A673 (cell line): Measurements from ENCODE around the gene CDADC1. TPM values are rescaled to one million over a fixed set of nuclear protein-coding genes. Genes with fewer than 3 reads are reported as not detected.

Experiments
- BruUV-seq: library from RNA; stranded (reverse); fragments of 400-500 nt; replicated peaks from 2 replicates; lab custom pipeline; 2021; lab: Mats Ljungman, UMichigan
- CTCF ChIA-PET: fragments of 300-600 bp; sonication (Branson Sonifier 250); formaldehyde crosslinking; loops from one replicate; lab custom pipeline; 2022; ENCODE audit warnings: antibody characterized with exemption; lab: Charles Lee
- POLR2A ChIA-PET: fragments of 300-600 bp; sonication (Branson Sonifier 250); formaldehyde crosslinking; loops from one replicate; lab custom pipeline; 2022; ENCODE audit warnings: antibody characterized with exemption; ENCODE audit not compliant: low non-redundant PET; lab: Charles Lee
- DNase-seq: peaks from one replicate; pipeline ENCODE4 v3.0.0-alpha.2; 2015; ENCODE audit warnings: low spot score
- H3K27ac ChIP-seq: fragments of 200-600 bp; sonication (generic); 2 replicates; pipeline ENCODE4 v1.5.1; 2016; ENCODE audit warnings: mixed run types, low read depth, mild to moderate bottlenecking, mixed read lengths, antibody characterized with exemption, low read length; ENCODE audit not compliant: poor library complexity, severe bottlenecking
- H3K27me3 ChIP-seq: fragments of 200-600 bp; sonication (generic); replicated peaks from 2 replicates; pipeline ENCODE4 v1.6.1; 2017; ENCODE audit warnings: mixed run types, low read depth, mild to moderate bottlenecking, mixed read lengths, antibody characterized with exemption, low read length; ENCODE audit not compliant: insufficient read depth, poor library complexity
- H3K36me3 ChIP-seq: fragments of 200-600 bp; sonication (generic); 2 replicates; pipeline ENCODE4 v1.6.1; 2016; ENCODE audit warnings: mixed run types, mild to moderate bottlenecking, mixed read lengths, antibody characterized with exemption, low read length; ENCODE audit not compliant: insufficient read depth, poor library complexity, severe bottlenecking
- H3K4me1 ChIP-seq: fragments of 200-600 bp; sonication (generic); 2 replicates; pipeline ENCODE4 v1.6.1; 2017; ENCODE audit warnings: mixed run types, mild to moderate bottlenecking, mixed read lengths, antibody characterized with exemption, low read length; ENCODE audit not compliant: insufficient read depth, poor library complexity, severe bottlenecking
- H3K4me3 ChIP-seq: fragments of 200-600 bp; sonication (generic); 2 replicates; pipeline ENCODE4 v1.5.1; 2016; ENCODE audit warnings: low read depth, mixed run types, mild to moderate bottlenecking, mixed read lengths, low read length; ENCODE audit not compliant: poor library complexity, severe bottlenecking
- H3K9me3 ChIP-seq: fragments of 200-600 bp; sonication (generic); 2 replicates; pipeline ENCODE4 v1.6.1; 2016; ENCODE audit warnings: mixed run types, low read depth, mild to moderate bottlenecking, mixed read lengths, antibody characterized with exemption, low read length; ENCODE audit not compliant: poor library complexity, severe bottlenecking
- EZH2 ChIP-seq: fragments of 200-600 bp; sonication (generic); IDR thresholded peaks from 2 replicates; pipeline ENCODE4 v1.6.1; 2017; ENCODE audit warnings: borderline replicate concordance, low read depth, mild to moderate bottlenecking, mixed read lengths, antibody characterized with exemption, low read length; ENCODE audit not compliant: poor library complexity, severe bottlenecking
- intact Hi-C: fragments of 100-400 bp; cut with micrococcal nuclease; formaldehyde crosslinking; loops from one replicate; pipeline ENCODE4 v1.10.0; 2022; ENCODE audit not compliant: unreplicated experiment
- total RNA-seq: library from RNA; stranded (reverse); gene quantifications from 2 replicates; pipeline ENCODE4 v1.2.3, GENCODE V29; 2021
- TF ChIP-seq, protein P1 (sequence below): fragments of 300-800, 200-600 bp; sonication (generic); conservative IDR thresholded peaks from 2 replicates; pipeline ENCODE4 v1.5.1; 2017; ENCODE audit warnings: low read depth, mild to moderate bottlenecking, antibody characterized with exemption, low read length, moderate library complexity, mixed read lengths

CDADC1 gene
- total RNA-seq, 1 experiment from 2014 or later: 19.2 TPM

DNA sequence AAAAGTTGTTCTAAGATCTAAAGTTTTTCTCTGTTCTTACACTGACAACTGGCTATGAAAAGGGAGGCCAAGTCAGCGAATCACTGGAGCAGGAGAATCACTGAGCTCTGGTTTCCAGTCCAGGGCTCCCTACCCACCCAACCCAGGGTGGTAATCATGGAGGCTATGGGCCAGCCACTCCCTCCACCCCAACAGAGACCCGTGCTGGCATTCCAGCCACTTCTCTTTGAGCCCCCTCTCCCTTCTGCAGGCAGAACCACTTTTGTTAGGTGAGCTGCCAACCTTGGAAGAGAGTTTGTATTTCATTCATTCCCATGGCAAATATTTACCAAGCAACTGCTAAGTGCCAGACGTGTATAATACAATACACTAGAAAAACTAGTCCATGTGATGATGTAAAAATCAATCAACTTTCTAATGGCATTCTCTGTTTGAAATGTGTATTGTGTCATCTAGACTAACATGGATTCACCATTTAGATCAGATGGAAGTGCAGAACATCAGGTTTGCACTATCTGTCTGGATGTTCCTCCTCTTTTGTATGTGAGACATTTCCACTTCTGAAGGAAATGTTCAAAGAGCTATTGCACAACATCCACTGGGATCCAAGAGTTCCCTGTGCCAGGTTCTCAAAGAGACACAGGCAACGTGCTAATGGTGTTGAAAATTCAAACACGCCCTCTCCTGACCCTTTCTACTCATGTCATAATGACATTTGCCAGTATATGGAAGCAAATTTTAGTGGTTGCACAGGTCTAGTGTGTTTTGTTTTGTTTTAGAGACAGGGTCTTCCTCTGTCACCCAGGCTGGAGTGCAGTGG, 22.3 kb upstream of the CDADC1 start:
- DNase-seq: no peak
- intact Hi-C loops: no loop called here
- Histone ChIP-seq H3K36me3 (no peaks in the 10 kb centered on the region), H3K9me3 (no peaks in the 10 kb centered on the region), H3K4me1 (no peaks in the 10 kb centered on the region), H3K4me3 (no peak overlapping the region), H3K27me3 (peaks cover 44% of the 10 kb centered on the region), H3K27ac (no peak overlapping the region)
- TF ChIP-seq, protein P1, sequence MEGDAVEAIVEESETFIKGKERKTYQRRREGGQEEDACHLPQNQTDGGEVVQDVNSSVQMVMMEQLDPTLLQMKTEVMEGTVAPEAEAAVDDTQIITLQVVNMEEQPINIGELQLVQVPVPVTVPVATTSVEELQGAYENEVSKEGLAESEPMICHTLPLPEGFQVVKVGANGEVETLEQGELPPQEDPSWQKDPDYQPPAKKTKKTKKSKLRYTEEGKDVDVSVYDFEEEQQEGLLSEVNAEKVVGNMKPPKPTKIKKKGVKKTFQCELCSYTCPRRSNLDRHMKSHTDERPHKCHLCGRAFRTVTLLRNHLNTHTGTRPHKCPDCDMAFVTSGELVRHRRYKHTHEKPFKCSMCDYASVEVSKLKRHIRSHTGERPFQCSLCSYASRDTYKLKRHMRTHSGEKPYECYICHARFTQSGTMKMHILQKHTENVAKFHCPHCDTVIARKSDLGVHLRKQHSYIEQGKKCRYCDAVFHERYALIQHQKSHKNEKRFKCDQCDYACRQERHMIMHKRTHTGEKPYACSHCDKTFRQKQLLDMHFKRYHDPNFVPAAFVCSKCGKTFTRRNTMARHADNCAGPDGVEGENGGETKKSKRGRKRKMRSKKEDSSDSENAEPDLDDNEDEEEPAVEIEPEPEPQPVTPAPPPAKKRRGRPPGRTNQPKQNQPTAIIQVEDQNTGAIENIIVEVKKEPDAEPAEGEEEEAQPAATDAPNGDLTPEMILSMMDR: no peak
- TF ChIP-seq EZH2: no peak
- ChIA-PET CTCF (no interaction called here), POLR2A (no interaction called here)
- no TSS peak for BruUV-seq

DNA sequence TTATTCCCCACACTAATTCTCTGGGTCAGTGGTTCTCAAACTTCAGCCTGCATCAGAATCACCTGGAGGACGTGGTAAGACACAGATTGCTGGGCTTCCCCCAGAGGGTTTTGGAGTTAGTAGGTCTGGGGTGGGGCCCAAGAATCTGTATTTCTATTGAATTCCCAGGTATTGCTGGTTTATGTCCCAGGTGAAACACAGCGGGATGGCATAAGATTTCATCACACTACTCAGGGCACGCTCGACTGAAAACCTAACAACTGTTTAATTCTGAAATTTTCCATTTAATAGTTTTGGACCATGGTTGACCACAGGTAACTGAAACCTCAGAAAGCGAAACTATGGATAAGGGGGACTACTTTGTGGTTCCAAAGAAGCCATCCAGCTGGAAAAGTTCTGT, 21.1 kb upstream of the CDADC1 start:
- no peaks in the 10 kb centered on the region for H3K9me3 ChIP-seq
- H3K36me3 ChIP-seq: no peaks in the 10 kb centered on the region
- CTCF ChIA-PET: no interaction called here
- intact Hi-C loops: no loop called here
- H3K4me3 ChIP-seq: no peak overlapping the region
- no peak for DNase-seq
- no peak overlapping the region for H3K27ac ChIP-seq
- TF ChIP-seq, protein P1: no peak
- no peak for TF ChIP-seq EZH2
- H3K4me1 ChIP-seq: no peaks in the 10 kb centered on the region
- H3K27me3 ChIP-seq: peaks cover 32% of the 10 kb centered on the region
- POLR2A ChIA-PET: no interaction called here
- BruUV-seq: no TSS peak

DNA sequence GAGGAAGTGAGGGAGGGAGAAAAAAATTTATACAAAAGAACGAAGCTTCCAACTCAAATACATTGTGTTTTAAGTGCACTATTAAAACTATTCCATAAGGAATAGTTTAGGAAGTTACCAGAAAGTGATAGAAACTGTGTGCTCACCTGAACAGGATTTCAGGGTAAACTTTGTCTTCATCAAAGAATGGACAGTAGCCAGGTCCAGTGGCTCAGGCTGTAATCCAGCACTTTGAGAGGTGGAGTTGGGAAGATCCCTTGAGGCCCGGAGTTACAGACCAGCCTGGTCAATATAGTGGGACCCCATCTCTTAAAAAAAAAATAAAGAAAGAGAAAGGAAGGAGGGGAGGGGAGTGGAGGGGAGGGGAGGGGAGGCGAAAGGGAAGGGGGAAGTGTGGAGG, 13.0 kb upstream of the CDADC1 start:
- DNase-seq: no peak

More for the DNA sequence above, 13.0 kb upstream of the CDADC1 start:
- no peaks in the 10 kb centered on the region for H3K4me1 ChIP-seq
- no peaks in the 10 kb centered on the region for H3K36me3 ChIP-seq
- BruUV-seq: no TSS peak
- intact Hi-C loops: loop anchor here (5.0 kb wide), 1 partner anchor 373 kb away; no protein-coding TSS in a partner anchor
- H3K4me3 ChIP-seq: no peak overlapping the region
- POLR2A ChIA-PET: no interaction called here
- CTCF ChIA-PET: no interaction called here
- H3K27ac ChIP-seq: no peak overlapping the region
- H3K9me3 ChIP-seq: no peaks in the 10 kb centered on the region
- H3K27me3 ChIP-seq: no peaks in the 10 kb centered on the region
- TF ChIP-seq, protein P1: no peak
- no peak for TF ChIP-seq EZH2
